HepG2 (cell line): ENCODE results near the gene PLSCR4.

Experiments used
- ATF4 ChIP-seq, 2 experiments: fragments of 450-650 bp in 1 of 2; sonication (generic) in 1 of 2; formaldehyde crosslinking; IDR thresholded peaks; 2 replicates each; pipeline versions ENCODE4 v1.5.0 to v1.8.0; 2020 to 2022; ENCODE audit warnings: mild to moderate bottlenecking in 1 of 2, missing genetic modification reagents in 1 of 2
- HHEX ChIP-seq: IDR thresholded peaks from 2 replicates; pipeline ENCODE4 v1.6.1; 2016; ENCODE audit warnings: control low read depth
- POLR2A ChIP-seq, 2 experiments: IDR thresholded peaks; 2 replicates each; pipeline ENCODE4 v1.6.1; 2011; ENCODE audit warnings: low read depth in 2 of 2, low read length in 2 of 2, mild to moderate bottlenecking in 1 of 2, moderate library complexity in 1 of 2; ENCODE audit not compliant: insufficient read depth in 1 of 2
- ZNF280B ChIP-seq: sonication (generic); formaldehyde crosslinking; IDR thresholded peaks from 2 replicates; pipeline ENCODE4 v1.5.0; 2020; ENCODE audit warnings: missing genetic modification reagents, mild to moderate bottlenecking, borderline replicate concordance
- ZNF282 ChIP-seq: fragments of 450-650 bp; IDR thresholded peaks from 2 replicates; pipeline ENCODE4 v1.6.1; 2018; ENCODE audit not compliant: partially characterized antibody
- TF ChIP-seq, protein P1 (sequence below): IDR thresholded peaks from 2 replicates; pipeline ENCODE4 v1.6.1; 2016; ENCODE audit warnings: missing biosample characterization, missing genetic modification reagents, low read depth

- TF ChIP-seq HHEX (CRISPR knock-in tag) (no peak), ATF4 (CRISPR knock-in tag; IDR thresholded peaks at IDR 0.05) (no peak), POLR2A (IDR thresholded peaks at IDR 0.05; ENCODE audit: insufficient read depth in 1 of 2, low read depth in 2 of 2, low read length in 2 of 2) (no peak), ZNF282 (no peak), ZNF280B (no peak)
- TF ChIP-seq, protein P1, sequence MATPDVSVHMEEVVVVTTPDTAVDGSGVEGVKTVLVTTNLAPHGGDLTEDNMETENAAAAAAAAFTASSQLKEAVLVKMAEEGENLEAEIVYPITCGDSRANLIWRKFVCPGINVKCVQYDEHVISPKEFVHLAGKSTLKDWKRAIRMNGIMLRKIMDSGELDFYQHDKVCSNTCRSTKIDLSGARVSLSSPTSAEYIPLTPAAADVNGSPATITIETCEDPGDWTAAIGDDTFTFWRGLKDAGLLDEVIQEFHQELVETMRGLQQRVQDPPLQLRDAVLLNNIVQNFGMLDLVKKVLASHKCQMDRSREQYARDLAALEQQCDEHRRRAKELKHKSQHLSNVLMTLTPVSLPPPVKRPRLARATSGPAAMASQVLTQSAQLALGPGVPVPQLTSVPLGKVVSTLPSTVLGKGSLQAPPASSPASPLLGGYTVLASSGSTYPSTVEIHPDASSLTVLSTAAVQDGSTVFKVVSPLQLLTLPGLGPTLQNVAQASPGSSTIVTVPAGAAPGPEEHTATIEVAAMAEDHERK = no peak
Measured at GRCh38 chr3:146164971-146165769, 85.7 kb downstream of the PLSCR4 start.
